Skeletal muscle tissue (tissue), 5 donors: ENCODE measurements around the gene DHRS7B. TPM values are rescaled to one million over a fixed set of nuclear protein-coding genes. Genes with fewer than 3 reads are reported as not detected.

Source experiments
- H3K27ac ChIP-seq: one replicate; pipeline ENCODE4 v1.7.0; 2013; ENCODE audit warnings: mild to moderate bottlenecking, low read depth, low read length, inconsistent platforms
- H3K27me3 ChIP-seq, 3 donors: one replicate each; pipeline ENCODE4 v1.7.0; 2013; ENCODE audit warnings: low read length in 3 of 3; ENCODE audit not compliant: control insufficient read depth in 3 of 3, insufficient read depth in 3 of 3
- H3K36me3 ChIP-seq, 3 donors: one replicate each; pipeline ENCODE4 v1.7.0; 2013; ENCODE audit warnings: low read length in 3 of 3; ENCODE audit not compliant: control insufficient read depth in 3 of 3, insufficient read depth in 3 of 3
- H3K4me1 ChIP-seq, 3 donors: one replicate each; pipeline ENCODE4 v1.7.0; 2013; ENCODE audit warnings: low read length in 3 of 3, mild to moderate bottlenecking in 3 of 3; ENCODE audit not compliant: control insufficient read depth in 3 of 3, insufficient read depth in 3 of 3
- H3K4me3 ChIP-seq, 3 donors: one replicate each; pipeline ENCODE4 v1.7.0; 2013; ENCODE audit warnings: low read length in 3 of 3
- H3K9ac ChIP-seq, 3 donors: one replicate each; pipeline ENCODE4 v1.7.0; 2013; ENCODE audit warnings: low read length in 3 of 3, mild to moderate bottlenecking in 3 of 3, moderate library complexity in 2 of 3, low read depth in 1 of 3
- H3K9me3 ChIP-seq, 3 donors: one replicate each; pipeline ENCODE4 v1.7.0; 2013; ENCODE audit warnings: low read length in 3 of 3; ENCODE audit not compliant: control insufficient read depth in 3 of 3
- small RNA-seq: library from RNA; depleted of rRNA; stranded (forward); fragments of <200 nt; gene quantifications from one replicate; pipeline ENCODE3, GENCODE V24; 2014
- total RNA-seq: library from RNA; depleted of rRNA; stranded (reverse); fragments of >200 nt; gene quantifications from one replicate; pipeline ENCODE4 v1.2.3, GENCODE V29; 2014
- donor health status: Osteomylitis.

The DHRS7B gene
- total RNA-seq, 1 donor from 2014 or later: 29.7 TPM

DNA sequence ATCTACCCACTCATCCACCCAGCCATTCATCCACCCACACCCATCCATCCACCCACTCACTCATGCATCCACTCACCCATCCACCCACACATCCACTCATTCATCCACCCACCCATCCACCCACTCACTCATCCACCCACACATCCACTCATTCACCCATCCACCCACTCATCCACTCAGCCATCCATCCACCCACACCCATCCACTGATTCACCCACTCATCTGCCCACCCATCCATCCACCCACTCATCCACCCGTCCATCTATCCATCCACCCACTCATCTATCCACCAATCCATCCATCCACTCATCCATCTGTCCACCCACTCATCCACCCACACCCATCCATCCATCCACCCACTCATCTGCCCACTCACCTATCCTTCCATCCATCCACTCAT, 109.2 kb downstream of the DHRS7B start:
- Histone ChIP-seq H3K9me3 (peaks cover 0 to 3% (median 0%) of the 10 kb centered on the region in 3 donors), H3K9ac (no peak overlapping the region), H3K4me1 (peaks cover 9 to 32% (median 12%) of the 10 kb centered on the region in 3 donors), H3K27ac (no peak overlapping the region), H3K4me3 (no peak overlapping the region), H3K36me3 (peaks cover 4 to 9% (median 4%) of the 10 kb centered on the region in 3 donors), H3K27me3 (no peaks in the 10 kb centered on the region)

DNA sequence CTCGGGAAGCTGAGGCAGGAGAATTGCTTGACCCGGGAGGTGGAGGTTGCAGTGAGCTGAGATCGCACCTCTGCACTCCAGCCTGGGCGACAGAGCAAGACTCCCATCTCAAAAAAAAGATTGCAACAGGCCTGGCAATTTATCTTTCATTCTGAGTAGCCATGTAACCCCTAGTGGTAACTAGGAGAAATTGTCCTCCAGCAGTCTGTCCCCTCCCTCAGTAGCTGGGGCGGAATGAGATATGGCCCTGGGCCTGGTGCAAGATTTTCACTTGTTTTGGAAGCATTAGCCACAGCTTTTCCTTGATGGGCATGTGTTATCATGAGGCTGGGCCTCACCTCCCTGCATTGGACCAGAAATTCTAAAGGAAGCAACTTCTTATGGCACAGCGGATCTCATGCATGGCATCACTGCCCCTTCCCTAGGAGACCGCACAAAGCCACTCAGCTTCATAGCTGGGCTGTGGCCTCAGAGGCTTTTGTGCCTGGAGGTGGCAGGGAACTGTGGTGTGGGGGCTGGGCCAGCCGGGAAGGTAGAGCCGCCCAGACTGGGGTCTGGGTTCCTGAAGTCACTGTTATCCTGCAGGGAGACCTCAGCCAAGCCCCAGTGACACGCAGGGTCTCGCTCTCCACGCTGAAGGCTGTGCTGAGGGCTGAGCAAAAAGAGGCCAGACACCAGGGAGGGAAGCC, 113.1 kb downstream of the DHRS7B start:
- H3K9me3 ChIP-seq: no peaks in the 10 kb centered on the region
- peaks cover 45 to 65% (median 51%) of the 10 kb centered on the region in 3 donors for H3K4me1 ChIP-seq
- H3K27me3 ChIP-seq: no peaks in the 10 kb centered on the region
- no peak overlapping the region for H3K27ac ChIP-seq
- H3K9ac ChIP-seq: peak overlapping the region in 2 of 3 donors; percentile 23 to 80
- peaks cover 13 to 37% (median 14%) of the 10 kb centered on the region in 3 donors for H3K36me3 ChIP-seq
- no peak overlapping the region for H3K4me3 ChIP-seq

GRCh38 chr17:21240369-21241055, 113.7 kb downstream of the DHRS7B start:
- H3K36me3 ChIP-seq: peaks cover 13 to 37% (median 14%) of the 10 kb centered on the region in 3 donors
- H3K27ac ChIP-seq: peak overlapping the region; percentile 94
- H3K9me3 ChIP-seq: no peaks in the 10 kb centered on the region
- no peak overlapping the region for H3K4me3 ChIP-seq
- H3K4me1 ChIP-seq: peaks cover 52 to 65% (median 58%) of the 10 kb centered on the region in 3 donors
- H3K27me3 ChIP-seq: no peaks in the 10 kb centered on the region
- peak overlapping the region; percentile 13 to 80 (median 23) for H3K9ac ChIP-seq

Small RNA genes lying within 50 kb of the gene (small RNA-seq; reads per million reads assigned to genes)
- not detected for gene RN7SL426P

Other genes with a start within 250 kb of the DHRS7B start
- gene USP22, start 84.0 kb upstream of the DHRS7B start, total RNA-seq: 156 TPM
- gene TMEM11, start 87.2 kb downstream of the DHRS7B start, total RNA-seq: 20.9 TPM
- 3.7 TPM for gene NATD1, start 126.4 kb downstream of the DHRS7B start, total RNA-seq
- gene MAP2K3, start 157.7 kb downstream of the DHRS7B start, total RNA-seq: 11.5 TPM
- gene KCNJ12, start 249.4 kb downstream of the DHRS7B start, total RNA-seq: 14.6 TPM